GM18951 (cell line): Measurements from ENCODE around the gene INPP4B.

Experiments
- POLR2A ChIP-seq: IDR thresholded peaks from 4 replicates; pipeline ENCODE4 v1.6.1; 2011; ENCODE audit warnings: mild to moderate bottlenecking; ENCODE audit not compliant: insufficient read length, insufficient read depth; ENCODE audit errors: extremely low read depth
- in situ Hi-C: fragments of 300-500 bp; cut with MboI; formaldehyde crosslinking; loops from one replicate; pipeline ENCODE4 v1.12.0; 2022; ENCODE audit warnings: low sequenced_read_pairs, mixed read lengths, inconsistent platforms; ENCODE audit not compliant: unreplicated experiment

Gene INPP4B

DNA sequence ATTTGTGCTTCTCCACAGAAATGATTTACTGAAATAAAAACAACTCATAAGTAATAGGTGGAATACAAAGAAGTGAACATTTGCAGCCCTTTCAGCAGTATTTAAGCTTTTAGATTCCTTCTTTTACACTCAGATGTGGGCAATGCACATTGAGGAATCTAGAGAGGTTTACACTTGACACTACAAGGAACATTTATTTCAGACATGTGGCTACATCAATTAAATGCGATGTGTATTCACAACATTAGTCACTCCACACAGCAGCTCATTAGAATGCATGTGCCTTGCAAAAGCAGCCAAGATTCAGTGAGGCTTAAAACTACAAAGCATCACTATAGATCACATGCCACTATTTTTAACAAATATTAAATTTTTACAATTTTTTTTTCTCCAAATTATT lies 480.7 kb downstream of the INPP4B start:
- TF ChIP-seq POLR2A: no peak
- in situ Hi-C loops: no loop called here

DNA sequence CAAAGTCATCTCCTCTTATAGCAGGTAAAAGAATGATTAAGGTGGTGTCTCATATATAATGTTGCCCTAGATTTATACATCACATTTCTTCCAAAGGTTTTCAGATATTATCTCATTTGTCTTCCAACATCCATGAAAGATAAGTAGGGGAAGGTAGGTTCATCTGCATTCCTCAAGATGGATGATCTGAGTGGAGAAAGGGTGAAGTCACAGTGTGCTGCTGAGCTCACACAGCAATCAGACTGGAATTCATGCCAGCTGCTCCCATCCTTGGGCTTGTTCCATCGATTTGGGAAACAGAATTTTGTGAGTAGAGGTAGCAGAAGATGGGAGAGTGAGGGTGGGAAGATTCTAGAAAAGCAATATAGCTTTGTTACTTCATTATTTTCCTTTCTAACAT lies 482.4 kb downstream of the INPP4B start:
- in situ Hi-C loops: no loop called here
- TF ChIP-seq POLR2A: no peak

DNA sequence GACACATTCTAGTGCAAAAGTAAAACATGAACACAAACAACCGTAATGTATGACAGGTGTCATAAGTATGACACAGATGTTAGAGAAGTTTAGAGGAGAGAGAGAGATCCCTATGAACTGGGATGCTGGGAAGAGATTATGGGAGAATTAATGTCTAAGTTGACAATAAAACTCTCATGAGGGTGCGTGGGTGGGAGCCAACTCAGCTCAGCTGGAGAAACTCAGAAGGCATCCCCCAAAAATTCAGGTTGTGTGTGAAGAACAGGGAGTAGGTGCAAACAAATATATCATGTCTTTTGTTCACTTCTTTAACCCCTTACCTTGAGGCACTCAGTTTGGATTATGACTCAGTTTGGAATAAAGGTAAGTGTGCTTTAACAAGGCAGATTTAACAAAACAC lies 484.1 kb downstream of the INPP4B start:
- no peak for TF ChIP-seq POLR2A
- in situ Hi-C loops: no loop called here

DNA sequence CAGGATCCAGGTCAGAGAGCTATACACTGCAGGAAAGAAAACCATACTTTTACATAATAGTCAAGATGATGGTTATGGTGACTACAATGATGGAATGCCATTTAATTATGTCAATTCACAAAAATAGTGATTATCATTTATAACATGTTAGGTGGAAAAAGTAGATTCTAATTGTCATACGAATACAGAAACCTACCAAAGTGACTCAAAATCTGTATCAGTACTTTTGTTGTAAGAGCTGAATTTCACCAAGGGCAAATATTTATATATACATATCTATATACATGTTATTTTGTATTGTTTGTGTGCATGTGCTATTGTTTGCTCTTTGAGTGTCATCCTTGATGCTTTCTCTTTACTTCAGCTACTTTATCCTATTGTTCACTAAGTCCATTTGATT lies 485.4 kb downstream of the INPP4B start:
- TF ChIP-seq POLR2A: no peak
- in situ Hi-C loops: no loop called here

DNA sequence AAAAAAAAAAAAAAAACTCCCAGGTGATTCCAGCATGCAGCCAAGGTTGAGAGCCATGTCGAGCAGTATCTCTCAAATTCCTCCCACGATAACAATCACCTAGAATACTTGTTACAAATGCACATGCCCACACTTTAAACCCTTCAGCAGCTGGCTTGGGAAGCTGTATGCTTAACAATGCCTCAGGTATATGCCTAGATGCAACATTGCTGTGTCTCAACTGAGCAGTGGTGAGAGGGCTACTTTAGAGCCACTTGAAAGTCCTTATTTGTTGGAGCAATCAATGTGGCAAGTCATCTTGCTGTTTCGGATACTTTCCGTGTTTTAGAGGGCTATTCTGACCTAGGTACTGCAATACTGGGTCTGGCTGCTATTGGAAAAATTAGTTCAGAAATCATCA lies 487.4 kb downstream of the INPP4B start:
- in situ Hi-C loops: no loop called here

DNA sequence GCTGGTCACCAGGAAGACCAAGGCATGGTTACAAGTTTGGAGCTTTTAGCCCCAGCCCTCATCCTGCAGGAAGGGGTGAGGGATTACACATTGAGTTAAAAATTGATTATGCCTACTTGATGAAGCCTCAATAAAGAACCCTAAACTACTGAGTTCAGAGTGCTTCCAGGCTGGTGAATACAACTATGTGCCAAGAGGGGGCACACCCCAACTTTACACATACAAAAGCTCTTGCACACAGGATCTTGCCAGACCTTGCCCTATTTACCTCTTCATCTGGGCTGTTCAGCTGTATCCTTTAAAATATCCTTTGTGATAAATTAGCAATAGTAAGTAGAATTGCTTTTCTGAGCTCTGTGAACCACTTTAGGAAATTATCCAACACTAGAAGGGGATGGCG lies 489.3 kb downstream of the INPP4B start:
- in situ Hi-C loops: no loop called here
- no peak for TF ChIP-seq POLR2A

More for the DNA sequence above, 487.4 kb downstream of the INPP4B start:
- TF ChIP-seq POLR2A: no peak

DNA sequence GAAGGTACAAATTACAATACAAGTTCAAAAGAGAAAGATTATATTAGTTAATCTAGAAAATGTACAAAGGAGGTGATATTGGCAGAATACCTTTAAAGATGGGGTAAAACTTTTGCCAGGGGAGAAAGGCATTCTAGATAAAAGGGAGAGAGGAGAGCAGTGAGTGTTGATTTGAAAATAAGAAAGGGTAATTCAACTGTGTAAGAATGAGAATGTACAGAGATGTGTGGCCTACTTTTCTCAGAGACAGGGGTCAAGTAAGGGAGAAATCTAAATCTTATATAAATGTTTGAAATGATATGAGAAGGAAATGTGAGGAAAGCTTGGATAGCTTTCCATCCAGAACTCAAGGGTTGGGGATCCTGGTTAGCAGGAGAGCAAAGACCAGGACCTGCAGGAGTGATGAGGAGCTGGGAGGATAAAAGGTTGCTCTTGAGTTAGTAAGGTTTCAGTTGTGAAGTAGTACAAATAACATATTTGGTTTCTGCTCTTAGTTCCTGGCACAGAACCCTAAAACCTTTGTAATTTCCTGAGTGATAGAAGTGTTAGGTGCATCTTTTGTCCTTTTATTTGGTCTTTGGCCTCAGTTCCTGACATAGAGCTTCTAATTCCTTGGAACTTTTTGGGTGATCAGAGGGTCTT lies 489.9 kb downstream of the INPP4B start:
- no peak for TF ChIP-seq POLR2A
- in situ Hi-C loops: no loop called here

DNA sequence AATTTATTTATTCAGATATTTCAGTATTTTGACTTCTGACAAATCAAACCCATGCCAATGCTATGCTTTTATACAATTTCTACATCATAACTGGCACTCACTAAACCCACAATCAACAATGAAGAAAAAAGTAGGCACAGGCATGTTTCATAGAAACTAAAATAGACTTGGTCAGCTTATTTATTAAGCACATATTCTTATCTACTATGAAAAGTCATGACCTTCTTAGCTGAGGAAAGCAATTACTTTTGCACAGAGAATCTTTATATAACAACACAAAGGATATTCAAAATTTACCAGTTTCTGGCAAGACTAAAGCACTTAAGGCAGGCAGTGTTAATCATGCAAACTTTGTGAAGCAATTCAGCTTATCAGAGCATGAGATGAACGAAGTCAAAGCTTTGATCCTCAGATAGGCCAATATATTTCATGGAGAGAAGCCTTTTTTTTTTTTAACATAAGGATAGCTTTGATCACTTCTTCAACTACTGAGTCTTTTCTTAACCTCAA lies 490.6 kb downstream of the INPP4B start:
- TF ChIP-seq POLR2A: no peak
- in situ Hi-C loops: no loop called here

DNA sequence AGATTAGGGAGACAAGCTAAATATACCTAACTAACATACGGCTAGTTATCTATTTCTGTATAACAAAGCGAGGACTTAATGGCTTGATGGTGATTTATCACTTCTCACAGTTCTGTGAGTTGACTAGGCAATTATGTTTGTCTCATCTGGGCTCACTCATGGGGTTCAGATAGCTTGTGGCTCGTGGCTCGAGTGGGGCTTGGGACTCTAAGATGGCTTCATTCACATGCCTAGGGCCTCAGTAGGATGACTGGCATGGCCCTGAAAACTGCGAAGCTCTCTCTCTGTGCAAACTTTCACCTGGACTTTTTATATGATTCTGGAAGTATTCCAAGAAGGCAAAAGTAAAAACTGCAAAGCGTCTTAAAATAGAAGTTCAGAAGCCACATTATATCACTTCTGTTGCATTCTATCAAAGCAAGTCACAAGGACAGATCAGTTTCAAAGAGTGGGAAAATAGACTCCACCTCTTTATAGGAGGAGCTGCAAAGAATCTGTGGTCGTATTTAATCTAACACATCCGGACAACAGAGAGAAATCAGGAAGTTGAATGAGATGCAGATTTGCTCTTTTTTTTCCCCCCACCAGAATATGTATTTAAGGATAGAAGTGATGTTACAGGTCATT lies 491.2 kb downstream of the INPP4B start:
- no peak for TF ChIP-seq POLR2A
- in situ Hi-C loops: no loop called here

DNA sequence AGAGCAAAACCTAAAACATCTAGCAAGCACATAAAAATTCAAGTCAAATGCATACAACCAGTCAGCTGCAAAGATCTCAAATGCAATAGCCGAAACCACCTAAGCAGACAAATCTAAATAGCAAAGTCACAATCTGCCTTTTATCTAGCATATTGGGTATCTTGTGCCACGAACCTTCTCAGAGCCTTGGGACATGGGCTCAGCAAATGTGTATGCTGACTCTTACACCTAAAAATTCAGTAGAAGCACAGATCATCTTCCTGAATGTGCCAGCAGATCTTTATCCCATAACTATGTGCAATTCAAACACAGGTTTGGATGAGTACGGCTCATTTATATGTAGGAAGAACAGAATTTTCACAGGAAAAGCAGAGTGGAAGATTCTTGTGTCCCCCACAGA lies 492.1 kb downstream of the INPP4B start:
- in situ Hi-C loops: no loop called here

DNA sequence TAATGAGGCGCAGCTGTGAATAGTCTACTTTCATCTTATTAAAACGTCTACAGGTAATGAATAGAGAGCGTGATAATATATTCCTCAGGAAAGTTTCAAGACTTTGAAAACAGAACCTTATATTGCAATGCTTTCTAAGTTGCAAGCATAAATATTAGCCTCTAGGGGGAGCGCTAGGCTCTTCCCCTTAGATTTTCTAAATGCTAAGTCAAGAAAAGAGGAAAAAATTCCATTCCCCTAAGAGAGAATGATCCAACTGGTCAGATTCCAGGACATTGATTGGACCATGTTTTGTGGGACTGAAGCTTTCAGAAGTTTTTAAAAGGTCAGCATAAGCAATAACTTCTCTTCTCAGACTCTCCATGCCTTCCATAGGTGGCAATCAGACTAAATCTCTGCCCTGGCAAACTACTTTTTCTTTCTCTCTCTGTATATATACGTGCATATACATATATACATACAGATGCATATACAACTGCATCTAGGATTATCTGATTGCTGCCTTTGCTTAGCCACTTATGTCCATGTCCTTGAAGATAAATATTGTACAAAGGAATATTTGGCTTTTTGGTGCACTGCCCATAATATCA lies 492.9 kb downstream of the INPP4B start:
- no peak for TF ChIP-seq POLR2A
- in situ Hi-C loops: no loop called here

More for the DNA sequence above, 492.1 kb downstream of the INPP4B start:
- TF ChIP-seq POLR2A: no peak

DNA sequence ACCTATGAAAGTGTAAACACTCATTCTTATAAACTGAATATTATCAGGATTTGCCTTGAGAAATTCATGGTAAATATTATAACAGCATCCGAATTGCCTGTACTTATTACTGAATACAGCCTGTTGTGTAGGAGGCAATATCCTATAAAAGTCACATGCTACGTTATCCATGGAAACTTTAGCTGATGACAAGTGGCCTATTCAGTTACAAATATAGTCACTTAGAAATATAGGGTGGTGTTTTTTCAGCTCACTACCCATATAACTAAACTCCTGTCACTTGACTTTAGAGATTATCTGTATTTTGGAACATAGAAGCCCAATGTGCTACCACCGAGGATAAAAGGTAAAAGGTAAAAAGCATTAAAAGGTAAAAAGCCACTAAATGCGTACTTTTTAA lies 493.4 kb downstream of the INPP4B start:
- no peak for TF ChIP-seq POLR2A
- in situ Hi-C loops: no loop called here

DNA sequence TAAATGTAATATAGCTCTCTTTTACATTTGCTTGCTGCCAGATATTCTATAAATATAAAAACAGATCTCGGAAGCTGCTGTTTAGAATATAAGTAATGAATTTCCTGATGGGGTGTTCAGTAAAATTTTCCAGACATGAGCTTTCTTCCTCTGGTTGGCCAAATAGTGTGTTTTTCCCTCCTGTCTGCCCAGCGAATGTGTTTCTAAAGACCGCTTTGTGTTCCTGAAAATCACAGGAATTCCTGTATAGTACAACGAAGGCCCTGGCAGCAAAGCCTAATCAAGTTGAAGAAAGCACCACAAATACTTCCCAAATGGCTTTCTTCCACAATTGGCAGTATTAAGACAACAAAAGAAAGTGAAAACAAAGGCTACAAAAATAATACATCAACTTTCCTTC lies 494.1 kb downstream of the INPP4B start:
- no peak for TF ChIP-seq POLR2A
- in situ Hi-C loops: no loop called here

DNA sequence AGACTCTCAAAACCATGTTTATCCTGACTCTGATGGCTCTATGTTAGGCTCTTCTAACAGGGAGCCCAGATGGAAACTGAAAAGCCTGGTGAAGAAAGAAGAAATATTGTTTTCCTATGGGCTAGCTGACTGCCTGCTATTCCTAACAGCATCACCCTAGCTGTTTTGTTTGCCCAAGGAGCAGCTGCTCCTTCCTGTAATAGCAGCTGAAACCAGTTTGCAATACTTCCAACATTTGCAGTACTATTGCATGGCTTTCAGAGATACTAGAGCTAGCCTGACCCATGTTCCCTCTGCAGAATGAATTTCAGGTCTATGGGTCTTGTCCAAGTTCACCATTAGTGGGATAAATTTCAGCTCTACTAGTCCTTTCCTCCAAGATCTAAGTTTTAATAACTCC lies 495.2 kb downstream of the INPP4B start:
- TF ChIP-seq POLR2A: no peak
- in situ Hi-C loops: no loop called here
